Measurements from ENCODE around the gene CALHM4.

GRCh38 chr6:116524236-116524635 is 29.3 kb upstream of the CALHM4 start:
- TF ChIP-seq CTCF (IDR thresholded peaks at IDR 0.05) (no peak), POLR2A (IDR thresholded peaks at IDR 0.05) (no peak)
